Vagina (tissue), 2 donors: ENCODE measurements around the gene TMEM252. TPM values are rescaled to one million over a fixed set of nuclear protein-coding genes. Genes with fewer than 3 reads are reported as not detected.

Experiments used
- DNase-seq, 2 donors: peaks; one replicate each; pipeline ENCODE4 v3.0.0-alpha.2; 2017; ENCODE audit errors: extremely low spot score in 2 of 2
- H3K27ac ChIP-seq: fragments of 200-600 bp; sonication (generic); one replicate; pipeline ENCODE4 v1.5.1; 2019
- H3K27me3 ChIP-seq: fragments of 200-600 bp; sonication (generic); one replicate; pipeline ENCODE4 v1.5.1; 2019
- H3K36me3 ChIP-seq, 2 donors: fragments of 200-600 bp; sonication (generic); one replicate each; pipeline ENCODE4 v1.5.1; 2017 to 2019
- H3K4me1 ChIP-seq: fragments of 200-600 bp; sonication (generic); one replicate; pipeline ENCODE4 v1.5.1; 2019
- H3K4me3 ChIP-seq, 2 donors: fragments of 200-600 bp; sonication (generic); 1 replicate in 1 of 2; 2 replicates in 1 of 2; pipeline ENCODE4 v1.5.1; 2016 to 2019
- H3K9me3 ChIP-seq: fragments of 200-600 bp; sonication (generic); one replicate; pipeline ENCODE4 v1.5.1; 2019
- CTCF ChIP-seq, 3 experiments: fragments of 450-650 bp in 2 of 3; fragments of 200-600 bp in 1 of 3; sonication (generic) in 1 of 3; IDR thresholded peaks; one replicate each; pipeline ENCODE4 v1.5.1; 2017 to 2019; ENCODE audit warnings: antibody characterized with exemption in 3 of 3, mild to moderate bottlenecking in 2 of 3, moderate library complexity in 2 of 3
- POLR2A ChIP-seq, 2 donors: fragments of 450-650 bp; IDR thresholded peaks; one replicate each; pipeline ENCODE4 v1.6.1; 2017; ENCODE audit warnings: antibody characterized with exemption in 2 of 2, mild to moderate bottlenecking in 2 of 2, moderate library complexity in 2 of 2
- POLR2AphosphoS5 ChIP-seq, 2 donors: sonication (generic); formaldehyde crosslinking; IDR thresholded peaks; one replicate each; pipeline ENCODE4 v1.9.0; 2017; ENCODE audit warnings: antibody characterized with exemption in 2 of 2, mild to moderate bottlenecking in 2 of 2, low read depth in 1 of 2; ENCODE audit not compliant: insufficient read depth in 1 of 2
- intact Hi-C: fragments of 100-400 bp; cut with DNase I; formaldehyde crosslinking; loops from one replicate; pipeline ENCODE4 v1.15.1; 2023
- total RNA-seq: library from RNA; depleted of rRNA; stranded (reverse); fragments of >200 nt; gene quantifications from one replicate; pipeline ENCODE4 v1.2.3, GENCODE V29; 2016

The TMEM252 gene
- total RNA-seq, 1 donor from 2014 or later: not detected

- intact Hi-C loops: no loop called here
- TF ChIP-seq POLR2A (IDR thresholded peaks at IDR 0.05): no peak
- peak in 1 of 3 experiments; percentile 14 for TF ChIP-seq CTCF (IDR thresholded peaks at IDR 0.05)
- peak in 1 of 2 donors; percentile 43 for TF ChIP-seq POLR2AphosphoS5 (IDR thresholded peaks at IDR 0.05; ENCODE audit: insufficient read depth in 1 of 2, low read depth in 1 of 2)
- Histone ChIP-seq H3K27ac (no peak overlapping the region), H3K36me3 (no peaks in the 10 kb centered on the region), H3K9me3 (no peaks in the 10 kb centered on the region), H3K27me3 (no peaks in the 10 kb centered on the region), H3K4me3 (no peak overlapping the region), H3K4me1 (peaks cover 5% of the 10 kb centered on the region)
- no peak for DNase-seq
Observed at GRCh38 chr9:68560071-68560844, 19.6 kb upstream of the TMEM252 start.

- Histone ChIP-seq H3K4me1 (peaks cover 5% of the 10 kb centered on the region), H3K27ac (no peak overlapping the region), H3K4me3 (no peak overlapping the region), H3K27me3 (no peaks in the 10 kb centered on the region), H3K9me3 (no peaks in the 10 kb centered on the region), H3K36me3 (no peaks in the 10 kb centered on the region)
- intact Hi-C loops: no loop called here
- no peak for TF ChIP-seq CTCF (IDR thresholded peaks at IDR 0.05)
- TF ChIP-seq POLR2AphosphoS5 (IDR thresholded peaks at IDR 0.05; ENCODE audit: insufficient read depth in 1 of 2, low read depth in 1 of 2): no peak
- TF ChIP-seq POLR2A (IDR thresholded peaks at IDR 0.05): no peak
- DNase-seq: no peak
Observed at GRCh38 chr9:68558545-68558944, 17.9 kb upstream of the TMEM252 start.

GRCh38 chr9:68555437-68556150, 14.9 kb upstream of the TMEM252 start:
- Histone ChIP-seq H3K27ac (no peak overlapping the region), H3K27me3 (no peaks in the 10 kb centered on the region), H3K9me3 (no peaks in the 10 kb centered on the region), H3K36me3 (no peaks in the 10 kb centered on the region), H3K4me3 (no peak overlapping the region), H3K4me1 (peaks cover 5% of the 10 kb centered on the region)
- intact Hi-C loops: no loop called here
- DNase-seq: no peak
- no peak for TF ChIP-seq POLR2A (IDR thresholded peaks at IDR 0.05)
- TF ChIP-seq POLR2AphosphoS5 (IDR thresholded peaks at IDR 0.05; ENCODE audit: insufficient read depth in 1 of 2, low read depth in 1 of 2): no peak
- TF ChIP-seq CTCF (IDR thresholded peaks at IDR 0.05): no peak

GRCh38 chr9:68552700-68553476, 12.2 kb upstream of the TMEM252 start:
- H3K4me3 ChIP-seq: no peak overlapping the region
- intact Hi-C loops: no loop called here
- no peaks in the 10 kb centered on the region for H3K9me3 ChIP-seq
- H3K36me3 ChIP-seq: no peaks in the 10 kb centered on the region
- no peak overlapping the region for H3K27ac ChIP-seq
- no peak for DNase-seq
- TF ChIP-seq POLR2AphosphoS5 (IDR thresholded peaks at IDR 0.05; ENCODE audit: insufficient read depth in 1 of 2, low read depth in 1 of 2) (peak in 1 of 2 donors; percentile 53), POLR2A (IDR thresholded peaks at IDR 0.05) (no peak)
- H3K27me3 ChIP-seq: no peaks in the 10 kb centered on the region
- H3K4me1 ChIP-seq: no peaks in the 10 kb centered on the region

GRCh38 chr9:68551191-68551590, 10.5 kb upstream of the TMEM252 start:
- no peaks in the 10 kb centered on the region for H3K36me3 ChIP-seq
- H3K27me3 ChIP-seq: no peaks in the 10 kb centered on the region
- H3K27ac ChIP-seq: no peak overlapping the region
- DNase-seq: no peak
- H3K4me3 ChIP-seq: no peak overlapping the region
- intact Hi-C loops: no loop called here
- H3K4me1 ChIP-seq: no peaks in the 10 kb centered on the region
- no peak for TF ChIP-seq CTCF (IDR thresholded peaks at IDR 0.05)
- no peak for TF ChIP-seq POLR2AphosphoS5 (IDR thresholded peaks at IDR 0.05; ENCODE audit: insufficient read depth in 1 of 2, low read depth in 1 of 2)
- no peak for TF ChIP-seq POLR2A (IDR thresholded peaks at IDR 0.05)
- no peaks in the 10 kb centered on the region for H3K9me3 ChIP-seq
